B cell (primary cell): ENCODE results near the gene HIVEP1. TPM values are rescaled to one million over a fixed set of nuclear protein-coding genes. Genes with fewer than 3 reads are reported as not detected.
A peak's percentile ranks its signal among the peaks of the same experiment; 100 is the strongest.

Experiments used
- ATAC-seq: fragments of 200-7000 bp; cut with Tn5 transposase; one replicate; pipeline ENCODE4 v1.10.0; 2021; ENCODE audit warnings: low read depth, mild to moderate bottlenecking, moderate number of reproducible peaks, moderate library complexity
- CTCF ChIA-PET: fragments of 350-600 bp; sonication (Branson Sonifier 250); formaldehyde crosslinking; loops from one replicate; lab custom pipeline; 2021; ENCODE audit warnings: antibody characterized with exemption, inconsistent platforms; lab: Charles Lee
- POLR2A ChIA-PET: fragments of 350-600 bp; sonication (Branson Sonifier 250); formaldehyde crosslinking; loops from one replicate; lab custom pipeline; 2021; ENCODE audit warnings: antibody characterized with exemption; lab: Charles Lee
- DNase-seq: peaks from one replicate; pipeline ENCODE4 v3.0.0; 2013
- H2AFZ ChIP-seq: 2 replicates; pipeline ENCODE4 v1.6.1; 2012; ENCODE audit warnings: mild to moderate bottlenecking, low read depth, low read length; ENCODE audit not compliant: insufficient read depth, poor library complexity, severe bottlenecking
- H3K27ac ChIP-seq, 2 donors: 1 replicate in 1 of 2; 2 replicates in 1 of 2; pipeline ENCODE4 v1.5.1; 2012 to 2013; ENCODE audit warnings: low read length in 2 of 2, mild to moderate bottlenecking in 2 of 2, moderate library complexity in 1 of 2
- H3K27me3 ChIP-seq, 4 experiments: fragments of 200-600 bp in 1 of 4; sonication (generic) in 1 of 4; replicated peaks in 1 of 4; 1 replicate in 2 of 4; 2 replicates in 2 of 4; pipeline versions ENCODE4 v1.6.1 to v1.7.0; 2013 to 2016; ENCODE audit warnings: low read length in 3 of 4, mild to moderate bottlenecking in 2 of 4, mixed read lengths in 1 of 4, moderate library complexity in 1 of 4; ENCODE audit not compliant: insufficient read depth in 4 of 4, control insufficient read depth in 3 of 4; ENCODE audit errors: control extremely low read depth in 1 of 4
- H3K36me3 ChIP-seq, 2 experiments: replicated peaks in 1 of 2; 1 replicate in 1 of 2; 2 replicates in 1 of 2; pipeline versions ENCODE4 v1.6.1 to v1.7.1; 2013; ENCODE audit warnings: low read length in 1 of 2; ENCODE audit not compliant: insufficient read depth in 2 of 2, control insufficient read depth in 1 of 2; ENCODE audit errors: control extremely low read depth in 1 of 2, extremely low read depth in 1 of 2
- H3K4me1 ChIP-seq, 2 donors: fragments of 200-600 bp in 1 of 2; sonication (generic) in 1 of 2; 1 replicate in 1 of 2; 2 replicates in 1 of 2; pipeline versions ENCODE4 v1.5.1 to v1.6.1; 2013 to 2017; ENCODE audit warnings: low read length in 2 of 2; ENCODE audit not compliant: control insufficient read depth in 2 of 2, insufficient read depth in 2 of 2
- H3K4me2 ChIP-seq: replicated peaks from 2 replicates; pipeline ENCODE3; 2012; ENCODE audit warnings: mild to moderate bottlenecking, low read depth, low read length; ENCODE audit not compliant: poor library complexity, severe bottlenecking
- H3K4me3 ChIP-seq, 5 experiments: fragments of 200-600 bp in 1 of 5; sonication (generic) in 1 of 5; 1 replicate in 3 of 5; 2 replicates in 2 of 5; pipeline versions ENCODE4 v1.5.1 to v1.7.0; 2011 to 2016; ENCODE audit warnings: low read length in 4 of 5, mild to moderate bottlenecking in 4 of 5, low read depth in 2 of 5, control low read depth in 1 of 5, moderate library complexity in 1 of 5; ENCODE audit not compliant: insufficient read depth in 1 of 5; ENCODE audit errors: control extremely low read depth in 1 of 5, extremely low read depth in 1 of 5
- H3K79me2 ChIP-seq: fragments of 200-600 bp; sonication (generic); one replicate; pipeline ENCODE4 v1.6.0; 2016; ENCODE audit warnings: low read length; ENCODE audit not compliant: control insufficient read depth, insufficient read depth
- H3K9ac ChIP-seq: fragments of 200-600 bp; sonication (generic); 2 replicates; pipeline ENCODE4 v1.6.1; 2017; ENCODE audit warnings: mild to moderate bottlenecking, low read length, moderate library complexity
- H3K9me3 ChIP-seq, 3 donors: one replicate each; pipeline versions ENCODE4 v1.6.1 to v1.7.1; 2013; ENCODE audit warnings: low read length in 2 of 3; ENCODE audit not compliant: control insufficient read depth in 2 of 3, insufficient read depth in 1 of 3; ENCODE audit errors: control extremely low read depth in 1 of 3
- H4K20me1 ChIP-seq: 2 replicates; pipeline ENCODE4 v1.6.0; 2012; ENCODE audit warnings: mild to moderate bottlenecking, low read length; ENCODE audit not compliant: insufficient read depth, control insufficient read depth, poor library complexity, severe bottlenecking
- H3K27ac Mint-ChIP-seq: one replicate; pipeline ENCODE4 v1.8.0; 2021; ENCODE audit warnings: mixed read lengths
- H3K27me3 Mint-ChIP-seq: one replicate; pipeline ENCODE4 v1.8.0; 2021; ENCODE audit warnings: mixed read lengths
- H3K4me1 Mint-ChIP-seq: one replicate; pipeline ENCODE4 v1.8.0; 2021; ENCODE audit warnings: mixed read lengths
- H3K4me3 Mint-ChIP-seq: one replicate; pipeline ENCODE4 v1.8.0; 2021; ENCODE audit warnings: mixed read lengths
- H3K9me3 Mint-ChIP-seq: one replicate; pipeline ENCODE4 v1.8.0; 2022; ENCODE audit warnings: mixed read lengths; ENCODE audit not compliant: insufficient read depth
- CTCF ChIP-seq: fragments of 200-600 bp; IDR thresholded peaks from one replicate; pipeline ENCODE4 v1.8.0; 2022; ENCODE audit warnings: antibody characterized with exemption, mild to moderate bottlenecking
- EZH2 ChIP-seq: IDR thresholded peaks from 2 replicates; pipeline ENCODE4 v1.6.1; 2012; ENCODE audit warnings: borderline replicate concordance, low read depth, mild to moderate bottlenecking, moderate library complexity, low read length; ENCODE audit not compliant: insufficient read depth, poor library complexity, severe bottlenecking
- WGBS: methylation state at CpG from one replicate; pipeline ENCODE4 v1.1.5; 2013; ENCODE audit warnings: missing lambda C conversion rate; ENCODE audit not compliant: insufficient coverage; 5-methylcytosine and 5-hydroxymethylcytosine counted together
- intact Hi-C: fragments of 100-400 bp; cut with micrococcal nuclease; formaldehyde crosslinking; loops from one replicate; pipeline ENCODE4 v1.10.0; 2022
- polyA plus RNA-seq: library from polyadenylated mRNA; depleted of rRNA; stranded (reverse); fragments of >200 nt; gene quantifications from 2 replicates; pipeline ENCODE4 v1.2.3, GENCODE V29; 2012
- total RNA-seq, 2 donors: library from RNA; stranded (reverse); fragments of 120-200 nt in 1 of 2; gene quantifications; 1 replicate in 1 of 2; 2 replicates in 1 of 2; pipeline versions ENCODE4 v1.2.3 to v1.2.4, GENCODE V29; 2013 to 2022

Gene HIVEP1
- total and polyA plus RNA-seq, 2 donors (not counting 1 experiment from before 2014, with no cell fraction given): 11.3 to 96.5 TPM

- DNase-seq (peak; percentile 65), ATAC-seq (peak; percentile 40)
- intact Hi-C loops: no loop called here
- peak overlapping the region; percentile 47 for H3K4me2 ChIP-seq
- H2AFZ ChIP-seq: no peak overlapping the region
- no peaks in the 10 kb centered on the region for H3K27me3 ChIP-seq
- H4K20me1 ChIP-seq: no peaks in the 10 kb centered on the region
- no peak for TF ChIP-seq CTCF
- TF ChIP-seq EZH2: no peak
- ChIA-PET POLR2A (interaction anchor here (0.6 to 1.6 kb wide), 6 partner anchors 13 to 138 kb away, joined by 3 to 7 read pairs (median 4); partner anchors contain the start of gene HIVEP1), CTCF (interaction anchor here (0.7 to 2.1 kb wide), 15 partner anchors 8 to 410 kb away, joined by 3 to 15 read pairs (median 4); no protein-coding TSS in a partner anchor)
- Mint-ChIP-seq H3K27ac (peak overlapping the region; percentile 88), H3K4me3 (peak overlapping the region; percentile 77), H3K9me3 (no peaks in the 10 kb centered on the region), H3K4me1 (peaks cover 49% of the 10 kb centered on the region), H3K27me3 (no peaks in the 10 kb centered on the region)
- H3K4me1 ChIP-seq: peaks cover 32 to 39% of the 10 kb centered on the region in 2 donors
- H3K9ac ChIP-seq: peak overlapping the region; percentile 14
- peak overlapping the region; percentile 50 to 70 for H3K27ac ChIP-seq
- no peaks in the 10 kb centered on the region for H3K9me3 ChIP-seq
- peak overlapping the region in 1 of 5 experiments; percentile 0 for H3K4me3 ChIP-seq
- 50% methylated on average over 7 of the region's 8 CpGs for WGBS
- peaks cover 85% of the 10 kb centered on the region for H3K79me2 ChIP-seq
- H3K36me3 ChIP-seq: no peaks in the 10 kb centered on the region
Measured at GRCh38 chr6:12065321-12066140, 53.4 kb downstream of the HIVEP1 start.

GRCh38 chr6:12066297-12066696 is 54.2 kb downstream of the HIVEP1 start:
- H4K20me1 ChIP-seq: no peaks in the 10 kb centered on the region
- H3K27ac ChIP-seq: peak overlapping the region; percentile 50 to 70
- TF ChIP-seq CTCF (no peak), EZH2 (no peak)
- Mint-ChIP-seq H3K4me1 (peaks cover 47% of the 10 kb centered on the region), H3K4me3 (peak overlapping the region; percentile 77), H3K27ac (peak overlapping the region; percentile 88), H3K9me3 (no peaks in the 10 kb centered on the region), H3K27me3 (no peaks in the 10 kb centered on the region)
- H3K27me3 ChIP-seq: no peaks in the 10 kb centered on the region
- POLR2A ChIA-PET: interaction anchor here (0.9 to 1.6 kb wide), 3 partner anchors 14 to 56 kb away, joined by 4 to 7 read pairs (median 4); no protein-coding TSS in a partner anchor
- no peak for ATAC-seq
- H3K9ac ChIP-seq: peak overlapping the region; percentile 14
- intact Hi-C loops: no loop called here
- no peak overlapping the region for H3K4me3 ChIP-seq
- no peaks in the 10 kb centered on the region for H3K36me3 ChIP-seq
- peak overlapping the region; percentile 47 for H3K4me2 ChIP-seq
- H3K9me3 ChIP-seq: no peaks in the 10 kb centered on the region
- DNase-seq: no peak
- peaks cover 34 to 35% of the 10 kb centered on the region in 2 donors for H3K4me1 ChIP-seq
- H3K79me2 ChIP-seq: peaks cover 85% of the 10 kb centered on the region
- no peak overlapping the region for H2AFZ ChIP-seq
- CTCF ChIA-PET: interaction anchor here (0.7 to 2.1 kb wide), 14 partner anchors 8 to 410 kb away, joined by 3 to 15 read pairs (median 4); no protein-coding TSS in a partner anchor
